Measurements from ENCODE around the gene CMSS1.

CMSS1 gene

DNA sequence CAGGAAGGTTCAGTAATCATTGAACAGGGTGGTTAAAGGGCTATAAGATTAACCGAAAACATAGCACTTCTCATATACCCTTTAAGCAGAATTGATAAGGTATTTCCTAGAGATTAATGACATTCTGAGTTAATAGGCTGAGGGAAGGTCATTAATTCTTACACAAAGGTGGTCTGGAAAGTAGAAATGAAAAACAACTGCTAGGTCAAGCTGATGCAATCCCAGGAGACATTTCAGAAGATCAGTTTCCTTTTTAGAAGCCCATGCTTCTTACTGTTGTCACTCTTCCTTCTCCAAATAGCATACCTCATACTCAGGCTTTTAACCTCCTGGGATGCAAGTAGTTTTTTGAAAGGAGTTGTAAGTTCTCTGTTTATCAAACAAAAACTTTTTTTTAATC is 287.8 kb downstream of the CMSS1 start:
- DNase-seq (ENCODE audit: low read depth in 2 of 2), result no peak

DNA sequence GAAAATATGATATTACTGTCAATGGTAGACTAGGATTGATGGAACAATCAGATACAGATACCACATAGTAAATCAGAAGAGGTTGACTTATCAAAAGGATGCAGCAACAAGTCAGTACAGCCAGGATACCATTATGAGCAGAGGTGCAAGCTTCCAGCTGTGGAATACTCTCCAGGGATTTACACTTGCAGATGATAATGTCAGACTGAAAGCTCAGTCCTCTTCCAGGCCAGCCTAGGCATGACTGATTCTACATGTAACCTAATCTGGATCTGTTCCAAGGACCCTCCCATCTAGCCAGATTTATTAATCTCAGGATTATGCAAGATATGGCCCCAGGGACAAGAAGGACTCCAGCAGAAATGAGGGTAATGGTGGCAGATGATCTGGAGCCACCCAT is 288.4 kb downstream of the CMSS1 start:
- DNase-seq (ENCODE audit: low read depth in 2 of 2), result no peak

DNA sequence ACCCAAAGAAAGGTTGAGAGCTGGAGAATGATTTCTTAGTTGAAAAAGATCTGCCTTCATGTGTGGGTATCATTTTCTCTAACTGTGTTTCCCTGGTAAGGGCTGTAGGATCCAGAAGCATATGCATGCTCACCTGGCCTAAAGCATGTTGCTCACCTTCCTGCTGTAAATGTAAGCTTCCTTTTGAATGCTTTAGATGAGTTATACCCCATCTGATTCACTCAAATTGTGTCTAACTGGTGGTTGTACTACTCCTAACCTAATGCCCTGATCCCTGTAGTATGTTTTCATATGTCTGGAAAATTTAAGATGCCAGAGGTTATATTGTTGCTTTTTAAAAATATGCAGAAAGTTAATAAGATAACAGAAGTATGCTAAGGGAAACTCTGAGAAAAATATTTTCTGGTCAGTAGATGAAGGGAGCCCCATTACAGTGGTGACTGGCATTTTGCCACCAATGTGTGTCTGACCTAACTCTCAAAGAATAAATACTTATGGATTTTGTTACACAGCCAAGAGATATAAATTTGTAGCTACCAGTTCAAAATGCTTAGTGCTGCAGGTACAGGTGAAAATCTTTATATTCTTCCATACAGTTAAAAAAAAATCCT is 289.0 kb downstream of the CMSS1 start:
- no peak for DNase-seq (ENCODE audit: low read depth in 2 of 2)

DNA sequence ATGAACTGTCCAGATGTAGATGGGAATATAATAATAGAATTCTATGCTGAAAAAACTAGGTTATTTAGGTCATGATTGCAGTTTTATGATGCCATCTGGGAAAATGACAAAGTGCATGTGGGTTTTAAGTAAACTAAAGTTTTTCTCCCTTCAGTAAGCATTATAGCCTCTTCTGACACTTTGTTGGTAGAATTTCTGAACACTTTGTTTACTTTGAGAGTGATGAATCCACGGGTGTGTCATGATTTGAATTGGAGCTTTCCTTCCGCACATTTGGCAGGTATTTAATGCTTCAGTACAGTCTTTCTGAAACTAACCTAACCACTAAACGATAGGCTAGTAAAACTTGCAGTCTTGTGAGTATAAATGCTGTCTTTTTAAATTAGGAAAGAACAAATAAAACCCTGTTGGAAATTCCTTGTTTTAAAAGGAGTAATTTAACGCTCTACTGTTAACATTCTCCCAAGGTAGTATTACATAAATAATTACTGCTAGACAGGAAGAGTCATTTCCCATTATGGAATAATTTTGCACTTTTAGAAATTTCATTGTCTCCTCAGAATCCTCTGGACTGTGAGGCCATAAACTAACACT is 289.7 kb downstream of the CMSS1 start:
- no peak for DNase-seq (ENCODE audit: low read depth in 2 of 2)

DNA sequence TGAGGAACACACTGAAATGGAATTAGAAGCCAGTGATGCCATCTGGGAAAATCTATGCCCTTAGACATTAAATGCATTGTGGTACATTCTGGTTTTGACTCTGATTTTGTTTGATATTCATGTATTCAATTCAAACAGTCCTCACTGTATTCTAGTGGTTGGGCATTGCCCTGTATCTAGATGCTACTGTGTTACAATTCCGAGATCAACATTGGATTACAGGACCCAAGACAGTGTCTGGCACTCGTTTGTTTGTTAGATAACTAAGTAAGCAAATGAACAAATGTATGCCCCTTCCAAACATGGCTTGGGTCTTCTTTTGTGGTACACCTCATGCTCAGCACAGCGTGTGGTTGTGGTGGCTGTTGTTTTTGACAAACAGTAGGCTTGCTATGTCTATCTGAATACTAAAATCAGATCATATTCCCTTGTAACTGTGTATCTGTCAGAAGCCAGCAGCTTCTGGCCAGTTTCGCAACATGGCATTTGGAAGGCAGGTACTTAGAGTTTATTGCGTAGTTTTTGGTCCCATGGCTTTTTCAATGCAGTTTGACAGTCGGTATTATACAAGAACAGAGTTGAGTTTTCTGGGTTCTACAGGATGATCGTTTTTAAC is 290.9 kb downstream of the CMSS1 start:
- no peak for DNase-seq (ENCODE audit: low read depth in 2 of 2)

DNA sequence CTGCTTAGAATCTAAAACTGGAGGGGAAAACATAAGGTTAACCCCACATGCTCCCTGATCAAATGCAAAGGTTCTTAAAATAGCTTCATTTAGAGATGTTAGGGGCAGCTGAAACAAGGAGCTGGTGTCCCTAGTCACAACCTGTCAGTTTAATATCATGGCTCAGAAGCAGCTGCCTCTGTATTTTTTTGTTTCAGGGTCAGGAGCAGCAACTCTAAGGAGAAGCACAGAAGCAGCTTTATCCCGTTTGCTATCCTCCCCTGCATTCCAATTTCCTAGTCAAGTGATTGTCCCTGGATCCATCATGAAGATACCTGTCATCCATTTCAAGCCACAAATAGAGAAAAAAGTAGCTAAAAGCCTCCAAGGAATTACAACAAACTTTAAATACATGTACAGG is 292.5 kb downstream of the CMSS1 start:
- no peak for DNase-seq (ENCODE audit: low read depth in 2 of 2)

DNA sequence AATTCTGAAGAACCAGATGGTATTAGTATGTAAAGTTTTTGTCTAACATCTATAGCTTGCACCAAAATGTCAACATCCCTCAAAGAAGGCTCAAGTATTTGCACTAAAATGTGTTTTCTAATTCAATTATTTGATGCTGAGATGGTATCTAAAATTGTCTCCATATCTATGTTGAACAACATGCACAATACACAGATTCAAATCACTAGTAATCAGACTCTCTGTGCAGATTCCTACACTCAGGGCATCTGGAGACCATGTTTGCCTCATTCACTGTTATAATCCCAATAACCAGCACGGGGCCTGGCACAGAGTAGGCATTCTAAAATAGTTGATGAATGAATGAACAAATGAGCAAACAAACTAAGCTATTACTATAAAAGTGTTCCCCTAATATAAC is 294.1 kb downstream of the CMSS1 start:
- no peak for DNase-seq (ENCODE audit: low read depth in 2 of 2)

DNA sequence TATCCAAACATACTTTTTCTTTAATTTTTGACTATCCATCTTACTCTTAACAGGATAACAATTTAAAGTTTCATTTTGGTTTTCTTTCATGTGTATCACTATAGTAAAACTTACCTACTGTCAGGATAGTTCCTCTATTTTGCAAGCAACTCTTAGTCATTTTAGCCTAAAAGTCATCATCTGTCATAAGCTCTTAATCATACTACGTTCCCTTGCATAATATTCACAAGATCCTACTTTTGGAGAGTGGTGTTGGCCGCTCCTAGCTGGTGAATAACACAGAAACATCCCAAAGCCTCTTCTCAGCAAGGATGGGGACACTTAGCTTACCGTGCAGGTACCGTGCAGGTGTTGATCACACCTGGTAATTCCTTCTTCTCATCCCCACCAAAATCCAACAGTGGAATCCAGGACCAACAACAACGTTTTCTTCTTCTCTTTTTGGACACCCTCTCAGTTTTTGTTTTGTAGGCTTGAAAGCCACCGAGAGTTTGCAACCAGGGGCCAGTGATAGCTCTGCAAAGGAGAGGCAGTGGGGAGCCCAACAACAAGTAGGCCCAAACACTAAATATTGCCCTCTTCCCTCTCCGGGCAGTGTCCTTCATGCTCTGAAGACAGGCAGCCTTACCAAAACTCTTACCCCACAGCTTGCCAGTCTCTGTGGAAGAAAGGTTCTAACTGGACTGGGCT is 296.2 kb downstream of the CMSS1 start:
- no peak for DNase-seq (ENCODE audit: low read depth in 2 of 2)

DNA sequence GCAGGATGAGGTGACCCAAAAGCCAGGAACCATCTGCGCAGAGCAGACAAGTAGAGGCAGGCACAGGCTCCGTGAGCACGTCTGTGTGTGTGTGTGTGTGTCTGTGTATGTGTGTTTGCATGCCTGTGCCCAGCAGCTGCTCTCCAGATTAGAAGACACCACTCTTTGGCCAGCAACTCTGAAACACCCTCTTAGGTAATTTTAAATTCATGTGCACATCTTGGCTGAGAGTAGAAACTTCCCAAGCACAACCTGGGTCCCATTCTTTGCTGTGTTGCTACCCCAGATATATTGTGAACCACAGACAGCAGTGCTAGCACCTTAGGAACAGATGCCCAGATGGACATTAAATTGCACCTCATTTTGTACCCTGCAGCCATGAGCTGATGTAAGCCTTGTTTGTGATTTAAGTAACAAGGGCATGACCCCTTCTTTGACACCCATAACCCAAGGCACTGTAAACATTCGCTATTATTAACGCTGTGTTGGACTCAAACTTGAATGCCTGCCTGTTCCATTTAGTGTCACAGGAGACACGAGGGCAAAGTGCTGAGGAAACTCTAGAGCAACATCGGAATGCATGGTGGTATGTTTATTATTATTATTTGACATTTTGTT is 296.9 kb downstream of the CMSS1 start, which contains the start of gene FILIP1L:
Gene FILIP1L (minus strand): TSS at position 89 of the 618 bp plus-strand sequence.
- DNase-seq (ENCODE audit: low read depth in 2 of 2), result no peak

DNA sequence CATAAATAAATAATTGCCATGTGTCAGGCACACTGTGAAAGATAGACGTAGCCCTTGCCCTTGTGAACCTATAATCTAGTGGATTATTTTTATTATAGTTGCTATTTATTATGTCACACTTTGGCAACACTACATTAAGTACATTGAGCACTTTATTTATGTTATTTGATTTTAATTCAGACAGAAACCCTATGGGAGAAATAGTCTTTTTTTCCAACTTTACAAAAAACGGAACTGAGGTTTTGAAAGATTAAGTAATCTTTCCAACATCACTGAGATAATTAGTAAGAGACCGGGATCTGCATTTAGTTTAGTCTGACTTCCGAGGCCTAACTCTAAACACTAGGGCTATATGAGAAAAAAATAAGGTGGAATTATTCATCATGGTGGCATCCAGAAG is 299.4 kb downstream of the CMSS1 start:
- no peak for DNase-seq (ENCODE audit: low read depth in 2 of 2)

DNA sequence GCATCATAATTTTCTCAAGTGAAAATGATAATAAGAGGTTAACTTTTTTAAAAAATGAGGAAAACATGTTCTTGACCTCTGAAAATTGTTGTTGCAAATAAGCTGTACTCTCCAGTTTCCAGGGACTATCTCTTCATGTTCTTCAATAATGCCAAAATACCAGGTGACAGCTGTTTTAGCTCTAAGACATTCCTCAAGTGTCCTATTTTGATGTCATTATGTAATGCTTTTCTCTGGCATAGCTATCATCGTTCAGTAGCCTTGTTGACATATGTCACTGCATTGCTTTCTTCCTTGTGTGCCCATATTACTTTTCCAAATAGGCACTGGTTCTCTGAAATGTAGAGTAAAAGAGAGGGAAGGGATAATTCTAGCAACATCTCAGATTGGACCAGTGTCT is 302.4 kb downstream of the CMSS1 start:
- no peak for DNase-seq (ENCODE audit: low read depth in 2 of 2)

DNA sequence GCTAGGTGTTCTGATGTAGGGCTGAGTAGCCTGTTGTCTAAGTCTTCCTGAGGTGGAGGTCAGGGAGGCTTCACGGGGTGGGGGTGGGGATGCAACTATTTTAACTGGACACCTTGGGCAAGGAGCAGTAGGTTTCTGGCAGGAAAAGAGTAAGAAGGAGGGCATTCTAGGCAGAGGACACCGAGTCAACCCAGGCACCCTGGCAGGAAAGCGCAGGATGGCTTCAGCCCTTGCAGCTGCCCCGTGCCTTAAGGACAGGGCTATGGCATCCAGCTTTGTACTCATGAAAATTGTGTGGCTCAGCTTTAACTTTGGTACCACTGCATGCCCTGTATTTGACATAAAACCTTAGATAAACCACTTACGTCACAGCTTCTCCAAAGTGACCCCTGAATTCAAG is 303.0 kb downstream of the CMSS1 start:
- DNase-seq (ENCODE audit: low read depth in 2 of 2), result no peak

DNA sequence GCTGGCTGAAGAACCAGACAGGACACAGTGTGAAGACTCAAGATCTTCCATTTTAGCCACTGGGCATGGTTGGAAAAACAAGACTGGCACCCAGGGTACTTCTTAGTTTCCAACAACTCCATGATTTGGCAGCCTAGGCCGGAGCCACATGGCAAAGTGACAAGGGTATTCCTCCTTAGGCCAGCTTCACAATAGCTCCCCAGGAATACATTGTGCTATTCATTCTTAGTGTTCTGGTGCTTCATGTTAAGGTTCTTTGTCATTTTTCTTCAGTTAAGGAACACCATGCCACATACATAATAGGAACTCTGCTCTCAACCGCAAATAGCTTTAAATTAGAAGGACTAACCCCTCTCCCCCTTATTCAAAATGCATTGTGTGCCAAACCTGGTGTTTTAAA is 304.7 kb downstream of the CMSS1 start:
- DNase-seq (ENCODE audit: low read depth in 2 of 2), result no peak

DNA sequence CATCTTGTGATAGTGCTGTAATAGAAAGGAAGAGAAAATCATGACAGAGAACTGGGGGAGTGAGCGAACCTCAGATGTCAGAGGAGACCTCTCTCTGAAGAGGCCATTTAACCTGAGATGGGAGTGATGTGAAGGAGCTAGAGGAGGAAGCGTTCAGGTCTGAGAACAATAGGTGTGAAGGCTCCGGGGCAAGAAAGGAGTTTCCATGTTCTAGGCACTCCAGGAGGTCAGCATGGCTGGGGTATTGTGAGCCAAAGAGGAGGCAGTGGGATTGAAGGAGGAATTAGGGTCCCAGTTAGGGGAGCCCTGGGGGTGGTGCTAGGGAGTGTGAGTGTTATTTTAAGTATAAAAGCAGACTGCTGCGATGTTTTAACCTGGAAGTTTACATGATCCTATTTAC is 305.4 kb downstream of the CMSS1 start:
- DNase-seq (ENCODE audit: low read depth in 2 of 2), result no peak

DNA sequence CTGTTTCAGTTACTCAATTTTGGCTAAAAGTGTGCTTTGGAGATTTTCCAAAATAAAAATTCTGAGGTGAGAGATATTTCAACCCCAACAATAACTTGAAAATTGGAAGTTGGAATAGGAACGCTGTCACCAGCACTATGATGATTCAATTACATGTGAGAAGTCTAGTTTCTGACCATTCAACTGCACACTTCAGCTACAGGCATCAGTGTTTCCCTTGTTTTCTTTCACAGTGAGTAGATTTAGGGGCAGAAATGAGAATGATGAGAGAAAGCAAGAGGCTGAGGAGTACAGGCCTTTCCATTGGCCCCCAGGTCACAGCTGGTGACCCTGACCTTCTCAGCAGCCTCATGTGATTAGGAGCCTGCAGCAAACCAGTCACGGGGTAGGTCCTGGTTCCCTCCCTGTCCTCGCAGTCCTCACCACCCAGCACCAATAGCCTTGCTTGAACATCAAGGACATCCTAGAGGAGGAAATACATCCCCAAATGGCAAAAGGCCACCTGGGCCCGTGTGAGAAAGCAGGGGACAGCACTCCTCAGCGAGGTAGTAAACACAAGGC is 306.6 kb downstream of the CMSS1 start:
- no peak for DNase-seq (ENCODE audit: low read depth in 2 of 2)

DNA sequence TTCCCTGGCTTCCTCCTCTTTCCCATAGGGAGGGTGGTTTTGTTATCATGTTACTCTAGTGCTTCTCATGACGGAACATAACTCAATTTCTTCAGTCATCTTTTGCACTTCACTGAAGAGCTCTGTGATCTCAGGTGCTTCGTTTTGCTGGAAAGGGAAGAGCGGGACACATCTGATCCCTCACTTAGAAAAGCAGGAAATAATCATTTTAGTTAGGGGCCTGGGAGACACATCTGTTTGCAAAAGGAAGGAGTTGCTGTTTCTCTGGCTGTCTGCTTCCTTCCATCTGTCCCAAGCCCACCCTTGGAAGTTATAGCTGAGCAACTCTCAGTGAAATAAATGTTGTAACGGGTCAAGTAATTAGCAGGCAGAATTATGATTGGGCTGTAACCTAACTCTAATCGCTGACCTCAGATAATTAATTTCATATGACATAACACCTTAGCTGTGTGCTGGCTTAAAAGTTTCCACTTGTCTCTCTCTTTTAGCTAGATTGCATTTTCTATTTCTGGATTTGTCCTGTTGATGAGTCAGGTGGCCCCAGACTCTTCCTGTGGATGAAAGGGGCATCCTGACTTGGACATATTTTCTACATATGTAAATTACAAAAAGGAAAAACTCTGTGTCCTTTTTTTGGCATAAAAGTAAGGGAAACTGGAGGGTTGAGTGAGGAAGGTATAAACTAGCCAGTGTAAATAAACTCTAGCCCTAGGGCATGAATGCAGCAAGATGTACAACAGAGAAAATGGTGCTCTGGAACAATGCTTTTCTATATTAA is 307.7 kb downstream of the CMSS1 start:
- DNase-seq (ENCODE audit: low read depth in 2 of 2), result no peak

DNA sequence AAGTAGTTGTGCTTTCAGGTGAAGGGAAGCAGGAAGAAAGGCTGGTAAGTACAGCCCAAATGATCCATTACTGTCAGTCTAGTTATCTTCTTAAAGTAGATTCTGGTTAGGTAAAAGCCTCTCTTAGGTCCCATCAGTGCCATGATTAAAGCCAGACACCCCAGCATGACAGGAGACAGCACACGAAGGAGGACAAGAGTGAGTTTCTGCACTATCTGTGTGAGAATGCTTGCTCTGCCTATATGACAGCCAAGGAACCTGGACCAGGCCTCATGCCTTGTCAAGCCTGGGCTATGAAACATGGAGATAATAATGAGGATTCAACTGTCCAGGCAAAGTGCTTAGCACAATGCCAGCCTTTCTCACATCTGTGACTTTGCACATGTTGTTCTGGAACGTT is 310.1 kb downstream of the CMSS1 start:
- no peak for DNase-seq (ENCODE audit: low read depth in 2 of 2)

DNA sequence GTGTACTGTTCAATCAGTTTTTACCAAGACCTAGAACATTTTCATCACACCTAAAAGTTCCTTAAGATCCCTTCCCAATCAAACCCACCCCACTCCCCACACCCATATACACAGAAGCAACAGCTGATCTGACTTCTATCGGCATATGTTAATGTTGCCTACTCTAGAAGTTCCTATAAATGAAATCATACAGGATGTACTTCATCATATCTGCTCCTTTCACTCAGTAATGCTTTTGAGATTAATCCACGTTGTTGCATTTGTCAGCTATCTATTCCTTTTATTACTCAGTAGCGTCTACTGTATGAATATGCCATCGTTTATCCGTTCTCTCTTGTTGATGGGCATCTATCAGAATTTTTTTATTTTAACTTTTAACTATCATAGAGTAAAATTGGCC is 310.9 kb downstream of the CMSS1 start:
- no peak for DNase-seq (ENCODE audit: low read depth in 2 of 2)

DNA sequence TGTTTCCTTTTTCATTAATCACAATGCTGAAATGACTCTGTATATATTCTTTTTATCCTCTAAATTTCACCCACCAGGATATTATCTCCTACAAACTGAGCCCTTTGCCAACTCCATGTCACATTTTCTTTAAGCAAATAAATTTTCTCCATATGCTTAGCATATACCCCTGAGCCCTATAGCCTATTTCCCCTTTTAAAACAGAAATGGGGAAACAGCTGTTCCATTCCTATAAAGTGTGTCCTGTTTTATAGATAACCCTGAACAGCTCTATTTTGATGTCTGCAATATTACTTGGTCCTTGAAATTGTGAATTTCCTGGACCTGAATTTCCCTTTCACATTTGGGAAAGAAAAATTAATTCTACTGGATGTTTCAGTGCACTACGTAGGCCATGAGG is 312.3 kb downstream of the CMSS1 start:
- DNase-seq (ENCODE audit: low read depth in 2 of 2), result no peak

DNA sequence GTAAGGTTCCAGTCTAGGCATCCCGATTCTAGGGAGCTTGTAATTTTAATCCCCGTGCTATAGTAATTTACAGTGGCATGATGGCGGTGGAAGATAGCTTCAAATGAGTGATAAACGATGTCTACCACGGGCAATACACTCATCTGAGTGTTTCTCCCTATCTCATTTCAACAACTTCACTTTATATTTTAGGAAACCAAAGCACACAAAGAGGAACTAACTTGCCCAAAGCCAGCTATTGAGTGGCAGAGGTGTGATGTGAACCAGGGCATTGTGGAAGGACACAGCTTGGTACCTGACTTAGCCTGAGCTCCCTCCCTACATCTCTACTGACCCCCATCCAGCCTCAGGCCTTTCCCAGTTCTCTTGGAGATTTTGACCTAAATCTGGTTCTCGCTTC is 313.6 kb downstream of the CMSS1 start:
- no peak for DNase-seq (ENCODE audit: low read depth in 2 of 2)

DNA sequence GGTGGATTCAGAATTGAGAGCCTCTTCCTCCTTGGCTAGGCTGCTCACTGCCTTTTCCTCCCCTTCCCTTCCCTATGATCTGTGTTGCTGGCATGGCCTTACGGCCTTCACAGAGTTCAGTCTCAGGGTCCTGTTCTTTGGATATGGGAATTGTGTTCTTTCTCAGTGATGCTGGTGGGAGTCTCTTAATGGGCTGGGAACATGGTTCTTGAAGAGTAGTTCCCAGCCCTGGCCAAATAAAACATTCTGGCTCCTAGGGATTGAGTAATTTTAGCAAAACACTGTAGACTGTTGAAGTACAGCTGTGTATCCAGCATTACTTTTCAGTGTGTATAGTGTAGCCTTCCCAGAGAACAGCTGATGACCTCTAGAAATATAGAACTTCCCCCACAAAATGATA is 319.3 kb downstream of the CMSS1 start:
- no peak for DNase-seq (ENCODE audit: low read depth in 2 of 2)

DNA sequence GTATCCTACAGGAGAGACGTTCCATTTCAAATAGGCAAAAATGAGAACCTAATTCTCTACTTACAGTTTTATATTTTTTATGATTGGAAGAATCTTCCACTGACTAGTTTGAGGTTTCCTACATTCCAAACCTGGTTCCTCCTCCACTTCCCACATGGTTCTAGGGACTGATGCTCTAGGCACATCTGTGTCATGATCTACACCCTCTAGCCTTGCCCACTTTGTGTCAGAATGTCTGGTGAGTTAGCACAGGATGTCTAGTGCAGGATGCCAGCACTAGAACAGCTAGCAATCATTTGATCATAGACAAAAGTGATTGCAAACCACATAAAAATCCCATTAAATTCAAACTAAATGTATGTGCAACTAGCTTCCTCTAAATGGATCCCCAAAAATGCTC is 323.3 kb downstream of the CMSS1 start:
- DNase-seq (ENCODE audit: low read depth in 2 of 2), result no peak
